IgD-negative memory B cell (primary cell): ENCODE data around the gene FOXB2. TPM values are rescaled to one million over a fixed set of nuclear protein-coding genes. Genes with fewer than 3 reads are reported as not detected.
"Not testable (repeated sequence)": the region's sequence is repeated elsewhere in the genome, so short reads cannot be mapped to it uniquely, and the experiment has no call there.

ENCODE experiments used
- H3K27ac Mint-ChIP-seq, 3 donors: one replicate each; pipeline ENCODE4 v1.8.0; 2020 to 2022; ENCODE audit warnings: mild to moderate bottlenecking in 3 of 3, mixed read lengths in 3 of 3, moderate library complexity in 1 of 3
- H3K27me3 Mint-ChIP-seq: one replicate; pipeline ENCODE4 v1.8.0; 2021; ENCODE audit warnings: mixed read lengths
- H3K36me3 Mint-ChIP-seq: one replicate; pipeline ENCODE4 v1.8.0; 2020; ENCODE audit warnings: mild to moderate bottlenecking, mixed read lengths
- H3K4me1 Mint-ChIP-seq, 3 donors: one replicate each; pipeline ENCODE4 v1.8.0; 2020 to 2022; ENCODE audit warnings: mixed read lengths in 3 of 3, mild to moderate bottlenecking in 1 of 3
- H3K4me3 Mint-ChIP-seq, 4 donors: one replicate each; pipeline ENCODE4 v1.8.0; 2020 to 2022; ENCODE audit warnings: mild to moderate bottlenecking in 4 of 4, mixed read lengths in 4 of 4, moderate library complexity in 3 of 4
- H3K9me3 Mint-ChIP-seq, 3 donors: one replicate each; pipeline ENCODE4 v1.8.0; 2020 to 2021; ENCODE audit warnings: mixed read lengths in 3 of 3, mild to moderate bottlenecking in 1 of 3
- polyA plus RNA-seq: library from polyadenylated mRNA; unstranded; fragments of 300-500 nt; fragmentation: Illumina TruSeq; gene quantifications from one replicate; pipeline ENCODE4 v1.2.3, GENCODE V29; 2021

Gene FOXB2
- polyA plus RNA-seq, 1 donor from 2014 or later = not detected

- H3K36me3 Mint-ChIP-seq = no peaks in the 10 kb centered on the region
- peak overlapping the region in 3 of 4 donors; percentile 40 to 73 (median 55) for H3K4me3 Mint-ChIP-seq
- H3K27me3 Mint-ChIP-seq = peaks cover 71% of the 10 kb centered on the region
- peaks cover 1 to 12% (median 3%) of the 10 kb centered on the region in 3 donors for H3K9me3 Mint-ChIP-seq
- H3K4me1 Mint-ChIP-seq = peaks cover 0 to 12% (median 3%) of the 10 kb centered on the region in 3 donors
- H3K27ac Mint-ChIP-seq = peak overlapping the region; percentile 25 to 93 (median 56)
Measured at GRCh38 chr9:77020413-77021290, 1.2 kb downstream of the FOXB2 start.

GRCh38 chr9:77021291-77021894 lies 1.9 kb downstream of the FOXB2 start:
- no peaks in the 10 kb centered on the region for H3K36me3 Mint-ChIP-seq
- H3K9me3 Mint-ChIP-seq = peaks cover 1 to 12% (median 3%) of the 10 kb centered on the region in 3 donors
- H3K4me3 Mint-ChIP-seq = peak overlapping the region in 3 of 4 donors; percentile 40 to 73 (median 55)
- H3K4me1 Mint-ChIP-seq = peaks cover 0 to 12% (median 3%) of the 10 kb centered on the region in 3 donors
- peaks cover 74% of the 10 kb centered on the region for H3K27me3 Mint-ChIP-seq
- peak overlapping the region; percentile 25 to 93 (median 56) for H3K27ac Mint-ChIP-seq

GRCh38 chr9:77021922-77022782 lies 2.7 kb downstream of the FOXB2 start:
- peak overlapping the region; percentile 8 to 86 (median 63) for H3K4me3 Mint-ChIP-seq
- peak overlapping the region; percentile 42 to 93 (median 73) for H3K27ac Mint-ChIP-seq
- H3K4me1 Mint-ChIP-seq = peaks cover 0 to 12% (median 3%) of the 10 kb centered on the region in 3 donors

GRCh38 chr9:77022783-77023440 lies 3.5 kb downstream of the FOXB2 start:
- H3K4me1 Mint-ChIP-seq = peaks cover 0 to 9% (median 3%) of the 10 kb centered on the region in 3 donors
- peaks cover 1 to 9% (median 3%) of the 10 kb centered on the region in 3 donors for H3K9me3 Mint-ChIP-seq
- H3K4me3 Mint-ChIP-seq = peak overlapping the region in 3 of 4 donors; percentile 48 to 78 (median 52)
- peaks cover 60% of the 10 kb centered on the region for H3K27me3 Mint-ChIP-seq
- H3K36me3 Mint-ChIP-seq = no peaks in the 10 kb centered on the region
- peak overlapping the region in 2 of 3 donors; percentile 39 to 50 for H3K27ac Mint-ChIP-seq

More at GRCh38 chr9:77021922-77022782, 2.7 kb downstream of the FOXB2 start:
- Mint-ChIP-seq H3K27me3 (peaks cover 68% of the 10 kb centered on the region), H3K36me3 (no peaks in the 10 kb centered on the region), H3K9me3 (peaks cover 1 to 12% (median 3%) of the 10 kb centered on the region in 3 donors)

GRCh38 chr9:77023726-77024125 lies 4.3 kb downstream of the FOXB2 start:
- H3K27me3 Mint-ChIP-seq = peaks cover 59% of the 10 kb centered on the region
- H3K36me3 Mint-ChIP-seq = no peaks in the 10 kb centered on the region
- H3K27ac Mint-ChIP-seq = no peak overlapping the region
- peak overlapping the region in 1 of 4 donors; percentile 12 for H3K4me3 Mint-ChIP-seq
- H3K9me3 Mint-ChIP-seq = peaks cover 1 to 7% (median 3%) of the 10 kb centered on the region in 3 donors
- H3K4me1 Mint-ChIP-seq = peaks cover 0 to 6% (median 2%) of the 10 kb centered on the region in 3 donors

GRCh38 chr9:77024776-77025545 lies 5.5 kb downstream of the FOXB2 start:
- peaks cover 48% of the 10 kb centered on the region for H3K27me3 Mint-ChIP-seq

GRCh38 chr9:77028478-77028877 lies 9.0 kb downstream of the FOXB2 start:
- H3K4me3 Mint-ChIP-seq = no peak overlapping the region
- no peak overlapping the region for H3K27ac Mint-ChIP-seq
- H3K4me1 Mint-ChIP-seq = no peaks in the 10 kb centered on the region
- peaks cover 33% of the 10 kb centered on the region for H3K27me3 Mint-ChIP-seq
- H3K36me3 Mint-ChIP-seq = no peaks in the 10 kb centered on the region
- peaks cover 0 to 3% (median 0%) of the 10 kb centered on the region in 3 donors for H3K9me3 Mint-ChIP-seq

More at GRCh38 chr9:77024776-77025545, 5.5 kb downstream of the FOXB2 start:
- H3K9me3 Mint-ChIP-seq = peaks cover 1 to 7% (median 3%) of the 10 kb centered on the region in 3 donors
- no peaks in the 10 kb centered on the region for H3K36me3 Mint-ChIP-seq
- H3K4me3 Mint-ChIP-seq = no peak overlapping the region
- no peak overlapping the region for H3K27ac Mint-ChIP-seq
- peaks cover 0 to 6% (median 2%) of the 10 kb centered on the region in 3 donors for H3K4me1 Mint-ChIP-seq

- no peaks in the 10 kb centered on the region for H3K36me3 Mint-ChIP-seq
- H3K27me3 Mint-ChIP-seq = peaks cover 27% of the 10 kb centered on the region
Measured at GRCh38 chr9:77030045-77030444, 10.6 kb downstream of the FOXB2 start.

GRCh38 chr9:77038281-77039036 lies 19.0 kb downstream of the FOXB2 start:
- H3K36me3 Mint-ChIP-seq = no peaks in the 10 kb centered on the region
- H3K9me3 Mint-ChIP-seq = peaks cover 0 to 2% (median 0%) of the 10 kb centered on the region in 3 donors
- no peak overlapping the region for H3K4me3 Mint-ChIP-seq

More at GRCh38 chr9:77030045-77030444, 10.6 kb downstream of the FOXB2 start:
- H3K4me3 Mint-ChIP-seq = no peak overlapping the region
- H3K4me1 Mint-ChIP-seq = no peaks in the 10 kb centered on the region
- peaks cover 0 to 3% (median 0%) of the 10 kb centered on the region in 3 donors for H3K9me3 Mint-ChIP-seq
- H3K27ac Mint-ChIP-seq = no peak overlapping the region

GRCh38 chr9:77040340-77040739 lies 20.9 kb downstream of the FOXB2 start:
- H3K27ac Mint-ChIP-seq = no peak overlapping the region
- H3K9me3 Mint-ChIP-seq = peaks cover 0 to 2% (median 0%) of the 10 kb centered on the region in 3 donors
- H3K27me3 Mint-ChIP-seq = peaks cover 4% of the 10 kb centered on the region
- no peaks in the 10 kb centered on the region for H3K36me3 Mint-ChIP-seq
- no peak overlapping the region for H3K4me3 Mint-ChIP-seq
- peaks cover 0 to 2% (median 0%) of the 10 kb centered on the region in 3 donors for H3K4me1 Mint-ChIP-seq

More at GRCh38 chr9:77038281-77039036, 19.0 kb downstream of the FOXB2 start:
- peaks cover 11% of the 10 kb centered on the region for H3K27me3 Mint-ChIP-seq
- no peak overlapping the region for H3K27ac Mint-ChIP-seq
- H3K4me1 Mint-ChIP-seq = peaks cover 0 to 2% (median 0%) of the 10 kb centered on the region in 3 donors

GRCh38 chr9:77043743-77044142 lies 24.3 kb downstream of the FOXB2 start:
- not testable (repeated sequence) for H3K9me3 Mint-ChIP-seq, H3K27me3 Mint-ChIP-seq, H3K4me1 Mint-ChIP-seq, H3K36me3 Mint-ChIP-seq, H3K4me3 Mint-ChIP-seq, H3K27ac Mint-ChIP-seq

- peaks cover 0 to 12% (median 4%) of the 10 kb centered on the region in 3 donors for H3K9me3 Mint-ChIP-seq
- not testable (repeated sequence) for H3K4me1 Mint-ChIP-seq, H3K27me3 Mint-ChIP-seq, H3K36me3 Mint-ChIP-seq, H3K27ac Mint-ChIP-seq, H3K4me3 Mint-ChIP-seq
Measured at GRCh38 chr9:77060681-77061080, 41.2 kb downstream of the FOXB2 start.
